PC-3 (cell line): ENCODE results near the gene NKX6-1.

Experiments
- CTCF ChIP-seq: fragments of 300-600 bp; sonication (generic); conservative IDR thresholded peaks from 2 replicates; pipeline ENCODE4 v1.5.1; 2017; ENCODE audit warnings: antibody characterized with exemption, low read depth, mild to moderate bottlenecking, low read length
- EZH2phosphoT487 ChIP-seq: fragments of 300-600 bp; sonication (generic); IDR thresholded peaks from 2 replicates; pipeline ENCODE4 v1.6.1; 2018; ENCODE audit warnings: mild to moderate bottlenecking, antibody characterized with exemption, low read length, borderline replicate concordance

- TF ChIP-seq CTCF (no peak), EZH2phosphoT487 (no peak)
Measured at GRCh38 chr4:84496706-84497503, 2.2 kb downstream of the NKX6-1 start.
